Bronchial epithelial cell (primary cell): ENCODE data around the gene NCAM1. TPM values are rescaled to one million over a fixed set of nuclear protein-coding genes. Genes with fewer than 3 reads are reported as not detected.

Experiments used
- DNase-seq: peaks from one replicate; pipeline ENCODE4 v3.0.0-alpha.2; 2010; ENCODE audit warnings: low read depth
- FAIRE-seq: peaks from 2 replicates; lab custom pipeline; 2011; peaks lifted over from hg19 to GRCh38; lab: Jason Lieb, UNC
- H3K27me3 ChIP-seq: 2 replicates; pipeline ENCODE4 v1.5.1; 2011; ENCODE audit warnings: low read length; ENCODE audit not compliant: control insufficient read depth, insufficient read depth
- H3K36me3 ChIP-seq: 2 replicates; pipeline ENCODE4 v1.5.1; 2011; ENCODE audit warnings: low read length; ENCODE audit not compliant: control insufficient read depth, insufficient read depth
- H3K4me3 ChIP-seq: 2 replicates; pipeline ENCODE4 v1.5.1; 2011; ENCODE audit warnings: mild to moderate bottlenecking, low read depth, low read length, control low read depth
- total RNA-seq: library from RNA; depleted of rRNA; stranded (reverse); fragments of >200 nt; gene quantifications from 2 replicates; pipeline ENCODE4 v1.2.1, GENCODE V29; 2014
- TF ChIP-seq, protein P1 (sequence below): IDR thresholded peaks from 2 replicates; pipeline ENCODE4 v1.5.1; 2011; ENCODE audit warnings: mild to moderate bottlenecking, moderate library complexity, low read length, control low read depth, inconsistent platforms; ENCODE audit not compliant: insufficient read depth, severe bottlenecking

The NCAM1 gene
- total RNA-seq, 1 donor from 2014 or later: under 0.01 TPM

DNA sequence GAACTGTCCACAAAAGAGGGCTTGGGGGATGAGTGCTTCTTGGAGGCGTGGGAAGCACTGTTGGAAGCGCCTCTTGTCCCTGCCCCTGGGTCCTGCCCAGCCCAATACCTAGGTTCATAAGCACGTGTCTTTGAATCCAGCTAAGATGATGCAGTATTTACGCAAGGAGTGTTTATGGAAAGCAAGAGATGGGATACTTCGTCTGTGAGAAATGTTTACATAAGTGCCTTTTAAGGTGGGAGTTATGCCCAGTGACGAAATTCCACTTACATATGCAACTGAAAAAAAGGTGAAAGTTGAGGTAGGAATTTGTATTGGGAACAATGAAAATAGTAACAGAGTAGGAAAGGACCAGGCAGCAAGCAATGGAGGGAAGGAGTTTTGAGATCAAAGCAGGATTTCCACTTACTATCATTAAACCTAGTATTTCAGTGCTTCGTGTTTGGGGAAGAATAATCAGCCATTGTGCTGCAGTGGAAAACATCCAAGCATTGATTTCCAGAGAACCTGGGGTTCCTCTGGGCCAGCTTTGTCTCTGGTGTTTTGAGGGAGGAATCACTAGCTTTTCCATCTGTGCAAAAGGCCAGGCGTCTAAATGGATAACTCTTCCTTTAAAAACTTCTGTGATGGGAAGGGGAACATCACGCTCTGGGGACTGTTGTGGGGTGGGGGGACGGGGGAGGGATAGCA, 237.9 kb downstream of the NCAM1 start:
- H3K4me3 ChIP-seq: no peak overlapping the region
- H3K36me3 ChIP-seq: no peaks in the 10 kb centered on the region
- FAIRE-seq: no peak
- no peaks in the 10 kb centered on the region for H3K27me3 ChIP-seq
- peak; percentile 29 for DNase-seq
- TF ChIP-seq, protein P1, sequence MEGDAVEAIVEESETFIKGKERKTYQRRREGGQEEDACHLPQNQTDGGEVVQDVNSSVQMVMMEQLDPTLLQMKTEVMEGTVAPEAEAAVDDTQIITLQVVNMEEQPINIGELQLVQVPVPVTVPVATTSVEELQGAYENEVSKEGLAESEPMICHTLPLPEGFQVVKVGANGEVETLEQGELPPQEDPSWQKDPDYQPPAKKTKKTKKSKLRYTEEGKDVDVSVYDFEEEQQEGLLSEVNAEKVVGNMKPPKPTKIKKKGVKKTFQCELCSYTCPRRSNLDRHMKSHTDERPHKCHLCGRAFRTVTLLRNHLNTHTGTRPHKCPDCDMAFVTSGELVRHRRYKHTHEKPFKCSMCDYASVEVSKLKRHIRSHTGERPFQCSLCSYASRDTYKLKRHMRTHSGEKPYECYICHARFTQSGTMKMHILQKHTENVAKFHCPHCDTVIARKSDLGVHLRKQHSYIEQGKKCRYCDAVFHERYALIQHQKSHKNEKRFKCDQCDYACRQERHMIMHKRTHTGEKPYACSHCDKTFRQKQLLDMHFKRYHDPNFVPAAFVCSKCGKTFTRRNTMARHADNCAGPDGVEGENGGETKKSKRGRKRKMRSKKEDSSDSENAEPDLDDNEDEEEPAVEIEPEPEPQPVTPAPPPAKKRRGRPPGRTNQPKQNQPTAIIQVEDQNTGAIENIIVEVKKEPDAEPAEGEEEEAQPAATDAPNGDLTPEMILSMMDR: no peak

DNA sequence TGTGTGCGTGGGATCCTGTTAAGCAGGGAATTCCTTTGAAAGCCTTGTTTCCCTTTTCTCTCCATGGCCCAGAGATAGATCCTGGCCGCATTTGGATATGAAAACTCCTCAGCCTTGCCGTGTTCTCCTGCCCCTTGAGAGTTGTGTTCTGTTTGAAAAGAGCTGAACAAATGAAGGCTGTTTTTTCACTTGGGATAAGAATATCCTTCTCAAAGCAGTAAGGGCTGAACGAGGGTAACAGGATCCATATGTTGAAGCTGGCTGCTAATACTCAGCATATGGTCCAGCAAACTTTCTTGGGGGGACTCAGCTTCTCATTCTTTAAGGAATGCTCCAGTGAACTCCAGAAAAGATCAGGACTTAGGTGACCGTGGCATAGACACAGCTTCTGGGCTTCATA, 238.6 kb downstream of the NCAM1 start:
- DNase-seq: no peak
- no peaks in the 10 kb centered on the region for H3K36me3 ChIP-seq
- TF ChIP-seq, protein P1: no peak
- FAIRE-seq: no peak
- H3K4me3 ChIP-seq: no peak overlapping the region
- H3K27me3 ChIP-seq: no peaks in the 10 kb centered on the region

DNA sequence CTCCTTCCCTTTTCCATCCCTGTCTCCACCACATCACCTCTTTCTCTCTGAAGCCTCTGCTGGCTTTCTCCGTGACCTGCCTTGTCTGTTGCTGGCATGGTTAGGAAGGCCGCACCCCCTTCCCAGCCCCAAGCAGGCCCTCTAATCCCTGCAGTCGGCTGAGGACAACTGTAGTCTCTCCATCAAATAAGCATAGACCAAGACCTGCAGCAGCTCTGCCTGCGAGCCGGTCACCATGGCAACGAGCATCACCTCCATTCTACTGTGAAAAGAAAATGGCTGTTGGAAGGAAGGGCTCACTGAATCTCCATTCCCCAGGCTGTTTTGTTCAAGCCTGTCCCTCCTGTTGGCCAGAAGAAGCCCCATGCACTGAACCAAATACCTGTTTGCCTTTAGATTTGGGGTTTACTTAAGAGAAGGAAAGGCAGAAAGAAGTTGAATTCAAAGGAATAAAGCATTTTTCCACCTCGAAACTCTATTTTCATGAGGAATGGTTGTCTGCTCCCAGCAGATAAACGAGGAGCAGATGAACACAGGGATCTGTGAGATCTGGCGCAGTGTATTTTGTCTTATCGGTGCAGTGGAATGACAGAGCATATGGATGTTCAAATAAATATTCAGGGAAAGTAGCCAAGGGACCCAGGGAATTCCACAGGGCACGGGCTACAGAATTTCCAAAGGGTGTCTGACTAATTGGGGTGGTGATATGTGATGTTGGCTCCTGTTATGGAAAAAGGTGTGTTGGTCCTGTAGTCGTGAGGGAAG, 240.0 kb downstream of the NCAM1 start:
- Histone ChIP-seq H3K4me3 (no peak overlapping the region), H3K36me3 (no peaks in the 10 kb centered on the region), H3K27me3 (no peaks in the 10 kb centered on the region)
- TF ChIP-seq, protein P1: no peak
- DNase-seq (no peak), FAIRE-seq (no peak)

DNA sequence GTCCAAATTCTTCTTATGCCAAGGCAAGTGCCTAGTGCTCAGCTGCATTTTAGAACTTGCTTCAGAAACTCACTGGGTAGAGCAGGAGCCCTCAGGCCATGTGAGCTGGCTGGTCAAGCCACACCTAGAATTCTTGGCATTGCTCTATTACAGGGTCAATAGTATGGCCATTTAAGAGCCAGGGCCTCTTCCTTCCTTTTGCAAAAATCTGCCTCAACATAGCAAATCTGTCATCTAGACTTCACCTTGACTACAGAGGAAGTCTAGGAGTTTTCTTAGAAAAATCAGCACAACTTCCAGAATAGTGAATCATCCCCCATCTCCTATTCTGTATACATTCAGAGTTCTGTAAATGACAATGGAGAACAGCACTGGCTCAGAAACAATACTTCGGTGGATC, 241.2 kb downstream of the NCAM1 start:
- no peaks in the 10 kb centered on the region for H3K27me3 ChIP-seq
- H3K36me3 ChIP-seq: no peaks in the 10 kb centered on the region
- H3K4me3 ChIP-seq: no peak overlapping the region
- DNase-seq: peak; percentile 85
- peak; percentile 7 for FAIRE-seq
- TF ChIP-seq, protein P1: no peak

DNA sequence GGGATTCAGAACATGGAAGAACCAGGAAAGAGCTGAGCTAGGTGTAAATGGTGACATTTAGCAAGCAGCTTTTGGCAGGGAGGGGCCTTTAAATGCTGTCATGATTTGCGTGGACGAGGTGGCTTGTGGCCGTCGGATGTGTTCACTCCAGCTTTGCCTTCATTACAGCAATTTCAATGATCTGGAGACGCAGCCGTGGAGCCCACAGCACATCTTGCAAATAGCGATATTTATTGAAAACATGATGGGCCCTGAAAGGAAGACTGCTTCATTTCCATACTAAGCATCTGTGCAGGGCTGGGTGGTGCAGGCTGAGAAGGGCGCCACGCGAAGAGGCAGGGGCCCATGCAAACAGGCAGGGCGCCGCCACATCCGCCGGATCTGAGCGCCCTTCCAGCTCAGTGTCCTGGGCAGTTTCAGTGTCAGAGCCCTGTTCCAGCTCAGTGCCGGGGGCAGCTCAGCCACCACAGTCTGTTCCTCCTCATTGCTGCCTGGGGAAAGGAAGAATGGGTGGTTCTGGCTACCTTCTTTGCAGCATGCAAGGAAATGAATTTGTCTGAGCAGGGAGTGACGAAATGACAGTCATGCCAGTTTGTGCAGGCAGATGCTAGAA, 242.0 kb downstream of the NCAM1 start:
- TF ChIP-seq, protein P1: no peak
- no peak for DNase-seq
- Histone ChIP-seq H3K27me3 (no peaks in the 10 kb centered on the region), H3K36me3 (no peaks in the 10 kb centered on the region), H3K4me3 (no peak overlapping the region)
- FAIRE-seq: no peak
